ENCODE results near the gene SEPHS2.

The SEPHS2 gene

GRCh38 chr16:30401768-30402425, 43.8 kb downstream of the SEPHS2 start (continued):
- TF ChIP-seq FEZF1 (tag by site-specific recombination; IDR thresholded peaks at IDR 0.05), result no peak
- TF ChIP-seq MEIS1 (CRISPR knock-in tag; IDR thresholded peaks at IDR 0.05; ENCODE audit: borderline replicate concordance), result no peak
- TF ChIP-seq ZNF561 (tag by site-specific recombination; IDR thresholded peaks at IDR 0.05; ENCODE audit: borderline replicate concordance), result no peak
- TF ChIP-seq GLI2 (tag by site-specific recombination; IDR thresholded peaks at IDR 0.05; ENCODE audit: borderline replicate concordance, low read depth), result no peak

- CTCF ChIA-PET, result interaction anchor here (0.7 to 1.2 kb wide), 5 partner anchors 10 to 127 kb away, joined by 3 to 4 read pairs (median 4); partner anchors contain the start of gene TBC1D10B
- H3K36me3 ChIP-seq (ENCODE audit: control insufficient read depth in 2 of 2, insufficient read depth in 1 of 2, low read length in 2 of 2), result peaks cover 0 to 27% of the 10 kb centered on the region in 2 experiments; a peak in 2 of 3 replicates
- H3K27ac ChIP-seq (ENCODE audit: extremely low read depth, low read depth, low read length), result peak overlapping the region; percentile 95
- POLR2A ChIA-PET, result interaction anchor here (0.5 to 3.8 kb wide), 10 partner anchors 9 to 334 kb away, joined by 3 to 20 read pairs (median 4); partner anchors contain the start of genes ALDOA, CD2BP2, TBC1D10B and ZNF689
- TF ChIP-seq PBX3 (CRISPR knock-in tag; IDR thresholded peaks at IDR 0.05) (peak; percentile 15; the same call in 1 of the 2 replicates), ZBTB48 (tag by site-specific recombination; IDR thresholded peaks at IDR 0.05) (peak; percentile 91), REST (tag by site-specific recombination; IDR thresholded peaks at IDR 0.05) (0 out of 2 replicates have a peak, but pooled peaks have one; percentile 20), ZSCAN30 (tag by site-specific recombination; IDR thresholded peaks at IDR 0.05) (0 out of 2 replicates have a peak, but pooled peaks have one; percentile 15), ZNF768 (tag by site-specific recombination; IDR thresholded peaks at IDR 0.05) (0 out of 2 replicates have a peak, but pooled peaks have one; percentile 21), HOXC10 (CRISPR knock-in tag; IDR thresholded peaks at IDR 0.05) (no peak), ZNF664 (tag by site-specific recombination; IDR thresholded peaks at IDR 0.05) (0 out of 2 replicates have a peak, but pooled peaks have one; percentile 5), ZNF23 (tag by site-specific recombination; IDR thresholded peaks at IDR 0.05; ENCODE audit: borderline replicate concordance) (no peak)
- H3K4me3 ChIP-seq (ENCODE audit: low read depth, low read length), result peak overlapping the region; percentile 52
- peaks cover 13% of the 10 kb centered on the region for H3K4me1 ChIP-seq (ENCODE audit: control insufficient read depth, insufficient read depth, low read length)
- H3K9me3 ChIP-seq (ENCODE audit: control insufficient read depth, insufficient read depth, low read depth, low read length), result no peaks in the 10 kb centered on the region
These were observed 46.1 kb downstream of the SEPHS2 start for GRCh38 chr16:30399435-30400186.

GRCh38 chr16:30398661-30399434, 46.8 kb downstream of the SEPHS2 start:
- H3K9me3 ChIP-seq (ENCODE audit: control insufficient read depth, insufficient read depth, low read depth, low read length), result no peaks in the 10 kb centered on the region
- H3K4me1 ChIP-seq (ENCODE audit: control insufficient read depth, insufficient read depth, low read length), result peaks cover 16% of the 10 kb centered on the region
- ChIA-PET CTCF (interaction anchor here (0.6 to 1.2 kb wide), 5 partner anchors 10 to 230 kb away, joined by 3 to 4 read pairs (median 3); no protein-coding TSS in a partner anchor), POLR2A (interaction anchor here (0.6 to 3.8 kb wide), 11 partner anchors 9 to 742 kb away, joined by 3 to 20 read pairs (median 5); partner anchors contain the start of genes CD2BP2, TBC1D10B, ZNF689 and ZNF771)
- peak overlapping the region; percentile 95; the same call in 1 of the 2 replicates for H3K27ac ChIP-seq (ENCODE audit: extremely low read depth, low read depth, low read length)
- peaks cover 0 to 27% of the 10 kb centered on the region in 2 experiments; a peak in 2 of 3 replicates for H3K36me3 ChIP-seq (ENCODE audit: control insufficient read depth in 2 of 2, insufficient read depth in 1 of 2, low read length in 2 of 2)
- H3K4me3 ChIP-seq (ENCODE audit: low read depth, low read length), result no peak overlapping the region
- TF ChIP-seq ZNF48 (tag by site-specific recombination; IDR thresholded peaks at IDR 0.05) (peak; percentile 82; the same call in 1 of the 2 replicates), SP2 (tag by site-specific recombination; IDR thresholded peaks at IDR 0.05) (peak; percentile 28; the same call in 1 of the 2 replicates), EGR2 (tag by site-specific recombination; IDR thresholded peaks at IDR 0.05; ENCODE audit: low read depth) (peak; percentile 42), SCRT2 (tag by site-specific recombination; IDR thresholded peaks at IDR 0.05) (peak; percentile 79; the same call in 1 of the 2 replicates), PRDM1 (tag by site-specific recombination; IDR thresholded peaks at IDR 0.05) (peak; percentile 19; the same call in 1 of the 2 replicates), ZFHX2 (tag by site-specific recombination; conservative IDR thresholded peaks at IDR 0.05) (0 out of 2 replicates have a peak, but pooled peaks have one; percentile 7), GLIS1 (tag by site-specific recombination; IDR thresholded peaks at IDR 0.05) (peak; percentile 28; the same call in 1 of the 2 replicates), ZNF311 (tag by site-specific recombination; IDR thresholded peaks at IDR 0.05; ENCODE audit: borderline replicate concordance) (no peak), SCRT1 (tag by site-specific recombination; IDR thresholded peaks at IDR 0.05; ENCODE audit: borderline replicate concordance) (peak; percentile 87), ZNF785 (tag by site-specific recombination; IDR thresholded peaks at IDR 0.05) (no peak), KLF1 (tag by site-specific recombination; IDR thresholded peaks at IDR 0.05) (peak; percentile 54), KLF17 (tag by site-specific recombination; IDR thresholded peaks at IDR 0.05) (peak; percentile 74; the same call in 1 of the 2 replicates)

Data from HEK293 (cell line).